Measurements from ENCODE around the gene RUFY3. TPM values are rescaled to one million over a fixed set of nuclear protein-coding genes. Genes with fewer than 3 reads are reported as not detected.

Gene RUFY3
- total RNA-seq, 1 donor from 2014 or later: 101 TPM

DNA sequence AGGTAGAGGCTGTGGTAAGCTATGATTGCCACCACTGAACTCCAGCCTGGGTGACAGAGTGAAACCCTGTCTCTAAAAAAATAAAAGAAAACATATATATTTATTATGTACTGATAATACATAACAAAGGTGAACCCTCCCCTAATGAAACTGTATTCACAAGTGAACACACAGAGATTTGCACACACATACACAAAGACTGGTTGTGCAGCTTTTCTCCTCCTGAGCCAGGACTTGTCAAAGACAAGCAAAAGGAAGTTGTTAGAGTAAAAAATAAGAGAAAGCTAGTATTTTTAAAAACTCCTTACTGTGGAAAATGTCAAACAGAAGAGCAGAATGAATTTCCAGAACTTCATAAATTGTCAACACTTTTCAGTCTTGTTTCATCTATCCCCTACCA is 119.4 kb downstream of the RUFY3 start:
- no peaks in the 10 kb centered on the region for H3K27me3 Mint-ChIP-seq (ENCODE audit: low read depth)
- H3K4me3 Mint-ChIP-seq: peak overlapping the region; percentile 22
- H3K36me3 Mint-ChIP-seq: no peaks in the 10 kb centered on the region
- H3K4me1 Mint-ChIP-seq: peaks cover 17% of the 10 kb centered on the region
- H3K27ac Mint-ChIP-seq: peak overlapping the region; percentile 90
- no peaks in the 10 kb centered on the region for H3K9me3 Mint-ChIP-seq
- DNase-seq (ENCODE audit: low spot score in 2 of 2, unreplicated experiment in 2 of 2): no peak
- TF ChIP-seq, protein P1, sequence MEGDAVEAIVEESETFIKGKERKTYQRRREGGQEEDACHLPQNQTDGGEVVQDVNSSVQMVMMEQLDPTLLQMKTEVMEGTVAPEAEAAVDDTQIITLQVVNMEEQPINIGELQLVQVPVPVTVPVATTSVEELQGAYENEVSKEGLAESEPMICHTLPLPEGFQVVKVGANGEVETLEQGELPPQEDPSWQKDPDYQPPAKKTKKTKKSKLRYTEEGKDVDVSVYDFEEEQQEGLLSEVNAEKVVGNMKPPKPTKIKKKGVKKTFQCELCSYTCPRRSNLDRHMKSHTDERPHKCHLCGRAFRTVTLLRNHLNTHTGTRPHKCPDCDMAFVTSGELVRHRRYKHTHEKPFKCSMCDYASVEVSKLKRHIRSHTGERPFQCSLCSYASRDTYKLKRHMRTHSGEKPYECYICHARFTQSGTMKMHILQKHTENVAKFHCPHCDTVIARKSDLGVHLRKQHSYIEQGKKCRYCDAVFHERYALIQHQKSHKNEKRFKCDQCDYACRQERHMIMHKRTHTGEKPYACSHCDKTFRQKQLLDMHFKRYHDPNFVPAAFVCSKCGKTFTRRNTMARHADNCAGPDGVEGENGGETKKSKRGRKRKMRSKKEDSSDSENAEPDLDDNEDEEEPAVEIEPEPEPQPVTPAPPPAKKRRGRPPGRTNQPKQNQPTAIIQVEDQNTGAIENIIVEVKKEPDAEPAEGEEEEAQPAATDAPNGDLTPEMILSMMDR (IDR thresholded peaks at IDR 0.05; ENCODE audit: unreplicated experiment): no peak

DNA sequence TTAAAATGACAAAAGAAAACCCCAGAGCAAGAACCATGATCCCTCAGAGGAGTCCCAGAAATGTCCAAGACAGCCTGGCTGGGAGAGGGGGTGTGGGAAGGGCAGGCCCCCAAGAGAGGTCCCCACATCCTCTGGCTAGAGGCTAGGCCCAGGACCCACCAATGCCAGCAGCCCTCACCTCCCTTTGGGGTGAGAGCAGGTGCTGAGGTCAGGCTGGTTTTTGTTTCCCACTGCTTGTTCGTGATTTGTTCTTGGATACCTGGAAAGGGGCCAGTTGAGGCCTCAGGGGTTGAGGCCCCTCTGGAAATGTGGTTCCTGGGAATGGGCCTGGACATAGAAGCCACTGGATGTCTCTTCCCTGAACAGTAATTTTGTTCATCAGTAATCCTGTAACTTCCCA is 120.2 kb downstream of the RUFY3 start:
- TF ChIP-seq, protein P1 (IDR thresholded peaks at IDR 0.05; ENCODE audit: unreplicated experiment): no peak
- Mint-ChIP-seq H3K4me3 (no peak overlapping the region), H3K27ac (peak overlapping the region; percentile 90)

DNA sequence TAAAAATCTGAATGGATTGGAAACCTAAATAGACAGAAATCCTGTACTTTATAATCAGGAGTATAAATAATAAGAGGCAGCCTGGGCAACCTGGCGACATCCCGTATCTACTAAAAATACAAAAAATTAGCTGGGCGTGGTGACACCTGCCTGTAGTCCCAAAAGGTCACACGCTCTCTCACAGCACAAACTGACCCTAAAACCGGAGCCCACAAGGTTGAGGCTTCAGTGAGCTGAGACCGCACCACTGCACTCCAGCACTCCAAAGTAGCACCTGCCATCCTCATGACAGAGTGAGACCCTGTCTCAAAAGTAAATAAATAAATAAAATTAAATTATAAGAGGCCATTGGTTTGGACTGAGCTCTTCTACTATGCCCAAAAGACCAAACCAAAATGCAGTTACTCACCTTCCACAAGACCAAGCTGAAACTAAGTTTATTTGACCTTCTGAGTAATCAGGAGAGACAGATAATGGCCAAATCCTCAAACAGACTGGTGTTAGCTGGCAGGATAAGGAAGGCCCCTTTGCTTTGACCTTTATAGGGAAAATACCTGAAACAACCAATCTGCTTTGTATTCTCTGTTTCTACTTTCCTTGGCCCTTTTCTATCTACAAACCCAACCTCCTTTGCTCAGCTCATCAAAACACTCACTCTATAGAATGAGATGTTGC is 121.1 kb downstream of the RUFY3 start:
- Mint-ChIP-seq H3K9me3 (no peaks in the 10 kb centered on the region), H3K4me3 (no peak overlapping the region), H3K27me3 (ENCODE audit: low read depth) (no peaks in the 10 kb centered on the region), H3K27ac (no peak overlapping the region), H3K36me3 (peaks cover 3% of the 10 kb centered on the region), H3K4me1 (peaks cover 10% of the 10 kb centered on the region)
- no peak for DNase-seq (ENCODE audit: low spot score in 2 of 2, unreplicated experiment in 2 of 2)
- TF ChIP-seq, protein P1 (IDR thresholded peaks at IDR 0.05; ENCODE audit: unreplicated experiment): no peak

More for the DNA sequence above, 120.2 kb downstream of the RUFY3 start:
- no peaks in the 10 kb centered on the region for H3K27me3 Mint-ChIP-seq (ENCODE audit: low read depth)
- DNase-seq (ENCODE audit: low spot score in 2 of 2, unreplicated experiment in 2 of 2): no peak
- H3K4me1 Mint-ChIP-seq: peaks cover 12% of the 10 kb centered on the region
- no peaks in the 10 kb centered on the region for H3K9me3 Mint-ChIP-seq
- peaks cover under 1% of the 10 kb centered on the region for H3K36me3 Mint-ChIP-seq

DNA sequence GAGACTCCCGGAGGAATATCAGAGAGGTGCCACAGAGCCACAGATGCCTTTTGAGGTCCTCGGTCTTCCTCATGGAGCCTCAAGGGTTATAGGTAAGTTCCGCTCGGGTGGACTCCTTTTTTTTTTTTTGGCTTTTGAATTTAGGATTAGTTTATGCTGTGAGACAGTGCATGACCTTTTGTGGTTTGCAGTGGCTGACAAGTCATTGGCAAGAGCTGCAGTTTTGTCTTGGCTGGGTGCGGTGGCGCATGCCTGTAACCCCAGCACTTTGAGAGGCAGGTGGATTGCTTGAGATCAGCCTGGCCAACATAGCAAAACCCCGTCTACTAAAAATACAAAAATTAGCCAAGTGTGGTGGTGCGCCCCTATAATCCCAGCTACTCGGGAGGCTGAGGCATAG is 122.4 kb downstream of the RUFY3 start:
- H3K4me1 Mint-ChIP-seq: peaks cover 10% of the 10 kb centered on the region
- H3K9me3 Mint-ChIP-seq: no peaks in the 10 kb centered on the region
- H3K36me3 Mint-ChIP-seq: peaks cover 3% of the 10 kb centered on the region
- TF ChIP-seq, protein P1 (IDR thresholded peaks at IDR 0.05; ENCODE audit: unreplicated experiment): no peak
- H3K27ac Mint-ChIP-seq: no peak overlapping the region
- H3K27me3 Mint-ChIP-seq (ENCODE audit: low read depth): no peaks in the 10 kb centered on the region
- no peak for DNase-seq (ENCODE audit: low spot score in 2 of 2, unreplicated experiment in 2 of 2)
- no peak overlapping the region for H3K4me3 Mint-ChIP-seq

DNA sequence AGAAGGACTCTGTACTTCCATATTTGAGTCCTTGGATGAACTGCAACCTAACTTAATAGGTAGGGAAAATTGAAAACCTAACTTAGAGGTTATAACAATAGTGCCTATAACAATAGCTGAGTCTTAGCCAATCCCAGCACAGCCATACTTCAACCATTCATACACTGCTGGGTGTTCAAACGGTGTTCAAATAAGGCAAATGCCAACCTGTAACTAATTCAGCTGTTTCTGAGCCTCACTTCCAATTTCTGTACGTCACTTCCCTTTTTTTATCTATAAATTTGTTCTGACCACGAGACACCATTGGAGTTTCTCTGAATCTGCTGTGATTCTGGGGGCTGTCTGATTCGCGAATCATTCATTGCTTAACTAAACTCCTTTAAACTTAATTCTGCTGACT is 127.5 kb downstream of the RUFY3 start:
- TF ChIP-seq, protein P1 (IDR thresholded peaks at IDR 0.05; ENCODE audit: unreplicated experiment): no peak
- Mint-ChIP-seq H3K27me3 (ENCODE audit: low read depth) (no peaks in the 10 kb centered on the region), H3K27ac (no peak overlapping the region), H3K4me3 (no peak overlapping the region), H3K9me3 (no peaks in the 10 kb centered on the region), H3K4me1 (no peaks in the 10 kb centered on the region), H3K36me3 (peaks cover 11% of the 10 kb centered on the region)
- DNase-seq (ENCODE audit: low spot score in 2 of 2, unreplicated experiment in 2 of 2): no peak

Data from mesothelial cell of epicardium (in vitro differentiated cells).